ENCODE measurements around the gene ANGPTL2. TPM values are rescaled to one million over a fixed set of nuclear protein-coding genes. Genes with fewer than 3 reads are reported as not detected.
A peak's percentile ranks its signal among the peaks of the same experiment; 100 is the strongest.

Gene ANGPTL2
- total RNA-seq, 1 donor from 2014 or later: 169 TPM

DNA sequence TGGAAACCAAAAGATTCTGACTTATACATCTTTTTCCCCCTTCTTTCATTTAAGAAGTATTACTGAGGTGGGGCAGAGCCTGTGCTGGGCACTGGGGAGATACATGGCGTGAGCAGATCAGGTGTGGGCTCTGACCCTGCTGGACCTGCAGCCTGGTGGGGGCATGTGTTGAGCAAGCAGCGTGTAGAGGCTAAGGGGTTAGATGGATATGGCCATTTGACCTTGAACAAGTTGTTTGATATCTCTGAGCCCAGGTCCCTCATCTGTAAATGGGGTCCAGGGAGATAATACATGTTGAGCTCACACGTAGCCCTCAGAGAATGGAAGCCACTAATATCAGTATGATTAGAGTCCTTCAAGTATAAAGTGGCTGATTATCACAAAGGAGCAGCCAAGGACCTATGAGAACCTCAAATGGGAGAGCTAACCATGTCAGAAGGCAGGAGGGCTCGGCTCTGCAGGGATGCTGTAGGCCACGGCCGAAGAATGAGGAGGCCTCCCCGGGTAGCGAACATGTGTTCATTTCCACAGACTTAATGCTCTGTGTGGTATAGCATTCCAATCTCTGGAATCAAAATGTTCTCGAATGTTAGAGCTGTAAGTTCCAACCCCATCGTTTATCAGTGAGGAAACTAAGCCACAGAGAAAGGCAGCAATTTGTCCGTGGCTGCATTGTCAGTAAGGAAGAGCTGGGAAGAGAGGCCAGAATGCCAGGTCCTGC is 15.4 kb upstream of the ANGPTL2 start:
- DNase-seq (ENCODE audit: low spot score): peak; percentile 37

DNA sequence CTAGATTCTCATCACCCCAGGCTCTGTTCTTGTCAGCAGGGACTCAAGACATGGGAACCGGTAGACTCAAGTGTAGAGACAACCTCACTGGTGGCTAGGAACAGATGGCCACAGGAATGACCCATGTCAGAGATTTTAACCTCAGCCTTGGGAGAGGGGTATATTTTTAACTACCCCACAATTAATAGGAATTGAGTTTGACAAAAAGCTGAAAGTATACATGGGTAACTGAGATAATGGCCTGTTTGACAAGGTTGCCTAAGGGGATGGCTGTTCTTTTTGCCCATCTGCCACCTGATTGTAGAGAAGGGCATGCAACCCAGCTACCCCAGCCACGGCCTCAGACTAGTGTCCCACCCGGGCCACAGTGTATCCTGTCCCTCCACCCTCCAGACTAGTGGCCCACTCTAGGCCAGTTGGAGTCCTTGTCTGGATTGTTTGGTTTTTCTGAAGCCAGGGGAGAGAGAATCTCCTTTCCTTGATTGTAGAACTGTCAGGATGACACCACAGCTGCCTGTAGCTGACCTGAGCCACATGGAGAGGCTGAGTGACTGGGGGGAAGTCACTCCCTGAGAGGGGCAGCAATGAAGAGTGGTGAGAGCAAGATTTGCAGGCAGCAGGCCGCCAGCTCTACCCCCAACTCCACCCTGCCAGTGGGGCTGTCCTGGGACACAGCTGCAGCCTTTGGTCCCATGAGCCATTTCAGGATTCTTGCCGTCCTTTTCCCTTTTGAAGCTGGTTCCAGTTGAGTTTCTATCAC is 14.6 kb upstream of the ANGPTL2 start:
- DNase-seq (ENCODE audit: low spot score): peak; percentile 67

DNA sequence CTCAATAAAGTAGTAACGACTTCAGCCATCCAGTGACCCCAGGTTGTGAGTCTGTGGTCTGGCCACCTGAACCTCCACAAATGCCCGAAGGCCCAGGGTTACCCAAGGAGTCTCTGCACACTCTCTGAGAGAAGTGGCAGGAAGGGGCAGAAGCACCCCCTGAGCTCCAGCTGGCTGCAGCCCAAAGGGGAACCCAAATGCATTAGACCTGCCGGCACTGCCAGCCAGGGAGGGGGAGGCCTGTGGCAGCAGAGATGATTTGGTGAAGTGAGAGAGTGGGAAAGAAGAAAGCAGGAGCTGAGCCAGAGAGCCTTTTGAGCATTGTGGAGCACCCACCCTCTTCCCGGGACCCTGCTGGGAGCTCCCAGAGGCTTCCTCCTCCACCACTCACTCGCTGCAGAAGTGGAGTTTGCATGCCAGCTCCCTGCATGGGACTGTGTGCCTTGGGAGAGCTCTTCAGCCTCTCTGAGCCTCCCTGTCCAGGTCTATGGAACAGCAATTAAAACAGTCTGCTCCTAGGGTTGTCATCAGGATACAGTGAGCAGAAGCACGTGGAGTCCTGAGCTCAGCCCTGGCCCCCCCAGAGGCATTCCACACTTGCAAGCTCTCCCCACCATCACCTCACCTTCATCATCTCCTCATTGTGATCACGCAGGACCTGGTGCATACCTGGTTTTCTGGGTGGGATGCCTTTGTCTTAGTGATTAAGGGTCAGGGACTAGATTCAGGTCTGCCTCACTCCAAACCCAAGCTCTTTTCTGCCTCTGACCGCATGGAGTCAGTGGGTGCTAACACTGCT is 13.8 kb upstream of the ANGPTL2 start:
- peak; percentile 72 for DNase-seq (ENCODE audit: low spot score)

DNA sequence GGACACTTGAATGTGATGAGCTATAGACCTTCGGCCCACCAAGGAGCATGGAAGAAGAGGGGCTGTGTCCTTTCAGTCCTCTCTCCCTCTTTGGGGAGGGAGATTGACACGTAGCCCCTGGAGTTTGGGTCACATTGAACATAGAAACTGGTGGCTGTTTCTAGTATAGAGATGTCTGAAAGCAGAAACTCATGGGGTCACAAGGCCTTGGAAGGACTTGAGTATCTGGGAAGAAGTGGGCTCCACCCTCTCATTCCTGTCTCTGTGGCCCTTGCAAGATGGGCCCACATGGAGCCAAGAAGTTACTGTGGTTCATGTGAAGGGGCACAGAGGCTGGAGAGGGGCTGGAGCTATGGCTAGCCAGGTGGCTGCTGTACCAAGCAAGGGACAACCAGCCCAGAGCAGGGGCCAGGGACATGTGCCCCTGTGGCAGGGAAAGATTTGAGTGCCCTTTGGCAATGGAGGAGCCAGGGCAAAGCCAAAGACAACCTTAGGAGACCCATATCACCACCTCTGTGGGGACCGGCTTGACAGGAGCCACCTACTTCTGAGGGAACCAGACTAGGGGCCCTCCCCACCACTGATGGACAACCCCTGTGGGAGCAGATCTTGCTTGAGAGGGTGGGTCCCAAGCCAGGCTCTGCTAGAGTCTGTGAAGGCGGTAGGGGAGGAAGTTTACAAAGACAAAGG is 12.8 kb upstream of the ANGPTL2 start:
- peak; percentile 84 for DNase-seq (ENCODE audit: low spot score)

DNA sequence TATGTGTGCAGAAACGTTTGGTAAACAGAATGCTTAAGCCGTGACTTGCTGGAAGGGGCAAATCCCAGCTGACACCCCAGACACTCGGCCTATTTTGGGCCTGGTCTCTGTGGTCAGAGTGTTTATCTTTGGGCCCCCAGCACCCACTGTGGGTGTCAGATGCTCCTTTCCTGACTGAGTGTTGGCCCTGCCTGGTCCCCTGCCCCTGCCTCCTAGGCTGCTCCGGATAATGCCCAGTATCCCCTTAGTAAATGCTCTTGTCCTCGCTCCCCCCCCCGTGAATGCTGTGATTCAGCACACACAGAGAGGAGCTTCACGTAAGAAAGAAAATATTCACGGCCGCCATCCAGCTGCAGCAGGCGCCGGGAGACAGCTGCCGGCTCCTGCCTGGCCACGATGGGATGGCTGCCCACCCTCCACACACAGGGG is 11.3 kb upstream of the ANGPTL2 start:
- DNase-seq (ENCODE audit: low spot score): peak; percentile 73

DNA sequence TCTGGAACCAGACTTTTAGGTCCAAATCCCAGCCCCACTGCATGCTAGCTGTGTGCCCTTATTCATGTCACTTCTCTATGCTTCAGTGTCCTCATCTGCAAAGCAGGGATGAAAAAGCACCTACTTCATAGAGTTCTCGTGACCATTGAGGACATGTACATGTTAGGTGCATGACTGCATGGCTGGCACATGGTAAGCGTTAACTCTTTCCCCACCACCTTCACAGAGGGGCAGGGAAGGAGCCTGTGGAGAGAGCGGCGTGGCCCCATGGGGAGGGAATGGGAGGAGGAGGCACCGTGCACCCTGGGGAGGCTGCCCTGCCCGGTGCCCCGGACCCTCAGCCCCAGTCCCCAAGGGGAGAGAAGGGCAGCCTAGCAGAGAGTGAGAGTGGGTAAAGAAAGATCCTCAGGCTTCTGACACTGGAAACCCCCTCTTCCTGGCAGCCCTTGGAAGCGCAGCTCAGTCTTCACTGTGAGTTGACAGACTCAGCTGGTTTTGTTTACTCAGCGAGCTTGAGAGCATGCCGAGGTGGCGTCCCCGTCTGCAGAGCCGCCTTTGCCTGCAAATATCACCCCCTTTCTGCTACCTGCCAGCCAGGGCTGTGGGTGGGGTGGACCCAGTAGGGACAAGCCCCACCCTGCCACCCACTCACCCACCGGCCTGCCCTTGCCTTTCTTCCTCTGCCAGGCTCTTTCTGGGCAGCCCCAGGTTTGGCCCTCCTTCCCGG is 10.6 kb upstream of the ANGPTL2 start:
- peak; percentile 59 for DNase-seq (ENCODE audit: low spot score)

DNA sequence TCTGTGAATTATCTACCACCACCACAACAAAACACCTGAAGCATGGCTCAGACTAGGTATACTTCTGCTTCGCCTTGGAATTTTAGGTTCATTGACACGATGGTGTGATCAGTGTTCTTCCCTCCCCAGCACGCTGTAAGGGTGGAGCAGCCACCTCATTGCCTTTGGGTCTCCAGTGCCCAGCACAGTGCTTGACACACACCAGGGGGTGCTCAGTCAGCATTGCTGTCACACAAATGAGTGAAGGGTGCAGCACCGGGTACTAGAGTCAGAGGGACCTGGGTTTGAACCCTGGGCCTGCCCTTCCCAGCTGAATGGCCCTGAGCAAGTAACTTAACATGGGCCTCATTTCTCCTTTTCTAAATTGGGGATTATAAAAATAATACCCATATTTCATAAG is 9.9 kb upstream of the ANGPTL2 start:
- DNase-seq (ENCODE audit: low spot score): peak; percentile 75

DNA sequence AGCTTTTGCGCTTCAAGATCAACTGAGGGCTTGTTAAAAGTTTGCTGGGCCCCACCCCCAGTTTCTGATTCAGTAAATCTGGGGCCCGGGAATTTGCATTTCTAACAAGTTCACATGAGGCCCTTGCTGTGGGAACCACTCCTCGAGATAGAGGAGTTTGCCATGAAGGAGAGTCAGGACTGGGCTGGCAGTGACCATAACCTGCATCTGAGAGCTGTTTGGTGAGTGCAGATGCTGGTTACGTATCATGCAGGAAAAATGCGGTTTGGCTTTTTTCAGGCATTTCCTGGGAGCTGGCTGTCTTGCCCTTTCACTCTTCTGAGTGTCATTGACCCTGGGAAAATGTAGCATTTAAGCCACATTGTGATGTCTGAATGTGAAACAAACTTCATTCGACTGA is 9.4 kb upstream of the ANGPTL2 start:
- peak; percentile 51 for DNase-seq (ENCODE audit: low spot score)

DNA sequence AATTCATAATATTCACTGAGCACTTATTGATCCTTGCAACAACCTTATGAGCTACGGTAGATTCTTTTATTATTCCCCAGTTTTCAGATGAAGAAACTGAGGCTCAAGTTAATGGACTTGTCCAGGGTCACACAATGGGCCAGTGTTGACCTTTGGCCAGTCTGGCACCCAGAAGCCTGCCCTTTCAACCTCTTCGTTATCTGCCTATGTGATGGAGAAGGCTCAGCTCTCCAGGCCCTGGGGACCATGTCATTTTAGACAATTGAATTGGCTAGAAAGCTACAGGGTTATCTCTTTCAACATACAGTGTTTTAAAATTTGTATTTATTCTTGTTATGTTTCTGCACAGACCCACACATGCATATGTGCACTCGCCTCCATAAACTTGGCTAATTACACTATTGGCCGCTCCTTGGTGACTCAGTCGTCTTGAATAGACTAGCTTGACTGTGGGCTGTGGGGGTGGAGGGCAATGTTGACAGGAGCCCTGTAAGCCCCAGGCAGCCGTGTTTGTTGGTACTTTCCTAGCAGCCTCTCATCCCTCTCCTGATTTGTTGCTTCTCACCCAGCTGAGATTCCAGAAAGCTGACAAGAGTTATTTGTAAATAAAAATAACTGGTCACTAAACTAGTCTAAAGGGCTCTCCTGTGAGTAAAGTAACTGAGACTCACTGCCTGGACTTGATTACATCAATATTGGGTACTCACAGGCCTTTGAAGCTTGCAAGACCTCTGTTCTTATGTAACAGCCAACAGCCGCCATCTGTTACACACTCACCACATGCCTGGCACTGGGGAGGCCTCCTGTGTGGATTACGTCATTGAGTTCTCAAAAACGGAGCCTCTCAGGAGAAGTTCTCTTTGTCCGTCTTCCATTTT is 8.5 kb upstream of the ANGPTL2 start:
- DNase-seq (ENCODE audit: low spot score): peak; percentile 55

DNA sequence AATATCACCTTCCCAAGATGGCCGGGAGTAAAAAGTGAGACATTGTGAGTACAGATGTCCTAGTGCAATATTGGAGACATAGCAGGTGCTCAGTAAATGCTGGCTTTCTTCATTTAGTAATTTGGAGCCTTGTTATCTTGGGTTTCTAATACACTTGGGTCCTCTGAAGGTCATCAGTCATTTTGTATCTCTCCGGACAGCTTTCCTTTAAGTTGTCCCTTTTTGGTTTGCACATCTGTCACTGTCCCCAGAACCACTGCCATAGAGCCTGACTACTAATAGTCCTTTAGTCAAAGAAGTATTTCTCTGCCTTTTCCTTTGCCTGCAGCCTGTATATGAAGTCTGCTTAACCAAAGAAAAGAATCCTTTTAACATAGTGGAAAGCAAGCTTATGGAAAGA is 7.8 kb upstream of the ANGPTL2 start:
- no peak for DNase-seq (ENCODE audit: low spot score)

DNA sequence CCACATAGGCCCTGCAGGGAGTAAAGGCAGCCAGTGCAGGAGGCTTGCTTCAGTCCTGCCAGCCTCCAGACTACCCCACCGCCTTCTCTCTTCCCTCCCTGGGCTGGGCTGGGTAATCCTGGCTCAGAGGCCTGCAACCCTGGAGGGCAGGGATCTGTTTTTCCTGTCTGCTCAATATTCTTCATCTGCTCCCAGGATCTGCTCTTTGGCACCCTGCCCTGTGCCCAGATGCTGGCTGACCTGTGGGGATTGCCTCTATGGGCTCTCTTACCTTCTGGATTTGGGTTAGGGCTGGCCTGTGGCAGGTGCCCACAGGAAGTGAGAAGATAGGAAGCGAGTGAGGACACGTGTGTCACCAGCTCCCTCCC is 7.3 kb upstream of the ANGPTL2 start:
- DNase-seq (ENCODE audit: low spot score): peak; percentile 51

DNA sequence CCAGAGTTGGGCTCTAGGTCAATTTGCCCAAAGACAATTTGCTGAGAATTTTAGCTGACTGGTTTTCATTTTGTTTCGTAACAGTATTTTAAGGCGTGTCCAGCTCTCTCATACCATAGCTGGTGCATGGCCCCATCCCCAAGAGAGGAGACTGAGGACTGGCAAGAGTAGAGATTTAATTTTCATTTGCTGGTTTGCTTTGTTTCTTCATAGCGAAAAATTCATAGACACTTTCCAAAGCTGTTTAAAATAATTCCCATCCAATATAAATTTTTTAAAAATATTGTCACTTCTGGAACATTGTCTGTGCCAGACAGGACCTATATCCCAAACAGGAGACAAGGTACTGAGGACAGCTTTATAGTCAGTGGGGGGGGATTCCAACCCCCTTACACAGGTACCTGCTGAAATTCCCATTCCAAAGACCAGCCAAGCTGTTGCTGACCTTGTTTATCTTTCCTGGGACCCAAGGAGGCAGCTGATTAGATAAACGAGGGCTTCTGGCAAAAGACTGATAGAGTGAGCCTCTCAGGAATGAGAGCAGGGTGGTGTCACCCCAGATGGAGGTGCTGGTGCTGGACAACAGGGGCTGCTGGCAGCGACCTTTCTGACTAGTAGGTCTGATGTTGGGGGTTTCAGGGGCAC is 6.8 kb upstream of the ANGPTL2 start:
- peak; percentile 14 for DNase-seq (ENCODE audit: low spot score)

DNA sequence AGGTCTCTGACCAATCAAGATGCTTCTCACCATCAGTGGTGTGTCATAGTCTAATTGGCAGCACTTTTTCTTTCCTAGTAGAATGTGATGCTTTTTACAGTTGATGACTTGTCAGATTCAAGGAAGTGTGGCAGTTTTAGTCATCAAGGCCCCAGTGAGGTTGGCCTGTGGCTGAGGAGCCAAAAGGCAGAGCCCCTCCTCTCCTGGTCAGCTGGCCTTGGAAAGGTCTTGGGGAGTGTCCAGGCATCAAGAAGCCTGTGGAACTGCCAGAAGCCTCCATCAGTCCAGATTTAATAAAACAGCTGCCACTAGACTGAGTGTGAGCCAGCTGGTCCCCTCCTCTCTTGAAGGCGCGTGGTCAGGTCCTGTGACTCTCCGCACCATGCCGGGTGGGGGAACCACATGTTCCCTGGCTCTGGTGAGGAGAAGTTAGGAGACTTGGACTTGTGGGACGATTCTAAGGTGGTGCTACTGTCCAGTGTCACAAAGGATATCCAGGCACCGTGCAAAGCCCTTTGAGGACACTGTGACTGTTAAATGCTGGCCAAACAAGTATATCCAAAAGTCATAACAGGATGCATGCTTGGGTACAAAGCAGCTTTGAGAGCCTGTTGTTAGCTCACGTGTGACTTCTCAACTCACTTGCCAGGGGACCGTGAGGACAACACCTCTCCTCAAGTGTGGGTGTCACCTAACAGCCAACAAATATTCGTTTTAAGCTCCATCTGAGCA is 6.1 kb upstream of the ANGPTL2 start:
- DNase-seq (ENCODE audit: low spot score): peak; percentile 69

DNA sequence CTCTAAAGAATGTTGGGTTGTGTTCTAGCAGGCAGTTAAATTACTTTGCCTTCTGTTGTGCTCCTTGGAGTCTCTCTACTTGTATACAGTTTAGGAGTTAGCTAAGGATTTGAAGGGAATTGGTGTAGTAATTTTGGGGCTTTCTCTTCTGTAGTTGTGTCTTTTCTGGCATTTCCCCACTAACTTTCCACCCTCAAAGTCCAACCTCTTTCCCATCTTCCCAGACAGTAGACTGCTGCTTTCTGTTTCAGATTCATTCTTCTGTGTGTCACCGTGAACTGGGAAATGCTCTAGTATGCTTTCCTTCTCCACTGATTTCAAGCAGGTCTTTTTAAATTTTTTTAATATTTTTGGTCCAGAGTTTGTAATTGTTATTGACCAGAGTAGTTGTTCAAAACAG is 4.5 kb upstream of the ANGPTL2 start:
- DNase-seq (ENCODE audit: low spot score): no peak

DNA sequence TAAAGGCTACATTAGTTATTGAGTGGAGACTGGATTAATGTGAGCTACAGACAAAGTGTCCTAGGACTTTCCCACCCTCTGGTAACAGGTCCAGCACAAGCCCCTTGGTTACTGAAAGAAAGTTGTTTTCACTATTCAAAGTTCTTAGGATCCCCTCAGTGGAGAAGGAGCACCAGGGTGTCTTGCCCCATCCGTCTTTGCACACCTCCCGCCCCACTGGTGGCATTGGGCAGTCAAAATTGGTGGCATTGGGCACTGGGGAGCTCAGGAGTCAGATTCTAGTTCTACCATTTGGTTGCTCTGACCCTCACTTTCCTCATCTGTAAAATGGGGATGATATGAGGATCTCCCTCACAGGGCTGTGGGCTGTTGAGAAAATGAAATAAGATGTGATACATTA is 2.4 kb upstream of the ANGPTL2 start:
- peak; percentile 62 for DNase-seq (ENCODE audit: low spot score)

DNA sequence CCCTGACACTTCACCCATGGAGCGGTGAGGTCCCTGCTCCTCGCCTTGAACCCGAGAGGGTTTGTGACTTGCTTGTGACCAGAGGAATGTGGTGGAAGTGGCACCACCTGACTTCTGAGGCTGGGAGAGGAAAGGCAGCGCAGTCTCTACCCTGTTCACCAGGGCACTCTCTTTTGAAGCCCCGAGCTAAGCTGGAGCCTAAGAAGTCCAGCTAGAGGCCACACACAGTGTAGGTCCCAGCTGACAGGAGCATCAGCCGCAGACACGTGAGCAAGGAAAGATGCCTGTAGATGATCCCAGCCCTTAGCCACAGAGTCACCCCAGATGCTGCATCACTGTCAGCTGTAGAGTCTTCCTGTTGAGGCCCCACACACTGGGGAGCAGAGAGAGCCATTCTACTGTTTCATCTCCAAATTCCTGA is 1.7 kb upstream of the ANGPTL2 start:
- DNase-seq (ENCODE audit: low spot score): peak; percentile 57

DNA sequence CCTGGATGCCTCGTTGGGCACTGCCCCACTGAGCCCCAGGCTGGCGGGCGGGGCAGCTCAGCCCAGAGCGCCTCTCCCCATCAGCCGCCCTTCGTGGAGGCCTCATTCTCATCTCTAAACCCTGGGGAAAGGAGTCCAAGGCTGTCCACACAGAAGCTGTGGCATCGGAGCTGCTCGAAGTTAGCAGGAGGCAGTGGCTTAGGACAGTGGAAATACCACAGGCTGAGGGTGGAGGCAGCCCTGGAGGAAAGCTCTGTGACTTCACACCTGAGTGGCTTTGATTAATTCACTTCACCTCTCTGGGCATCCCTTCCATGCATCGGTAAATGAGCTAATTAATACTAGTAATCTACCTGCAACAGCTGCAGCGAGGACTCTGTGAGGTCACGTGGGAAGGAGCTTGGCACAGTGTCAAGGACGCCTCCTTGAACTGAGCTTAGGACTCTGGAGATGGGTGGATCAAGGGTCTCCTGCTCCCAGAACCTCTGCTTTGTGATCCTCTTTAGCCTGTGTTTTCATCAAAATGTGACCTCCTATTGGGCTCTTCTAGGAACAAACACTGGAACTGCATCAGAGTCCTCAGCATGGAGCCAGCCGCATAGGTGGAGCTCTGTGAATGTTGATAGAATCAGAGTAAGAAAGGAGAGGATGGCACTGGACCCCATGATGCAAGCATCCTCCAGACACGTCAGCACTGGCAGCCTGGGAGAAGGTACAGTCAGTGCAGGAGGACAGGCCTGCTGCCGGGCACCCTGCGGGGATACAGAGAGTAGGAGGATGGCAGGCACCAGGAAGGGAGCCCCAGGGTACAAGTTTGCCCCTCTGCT is 842 bp upstream of the ANGPTL2 start:
- DNase-seq (ENCODE audit: low spot score): peak; percentile 67
